Measurements from ENCODE around the gene C6orf132. TPM values are rescaled to one million over a fixed set of nuclear protein-coding genes. Genes with fewer than 3 reads are reported as not detected.
A peak's percentile ranks its signal among the peaks of the same experiment; 100 is the strongest.

The C6orf132 gene
- total and polyA plus RNA-seq, 9 of the 15 experiments (the other 6 are each of a cell fraction or from before 2014, with no cell fraction given): 0.06 to 0.35 (median 0.14) TPM

DNA sequence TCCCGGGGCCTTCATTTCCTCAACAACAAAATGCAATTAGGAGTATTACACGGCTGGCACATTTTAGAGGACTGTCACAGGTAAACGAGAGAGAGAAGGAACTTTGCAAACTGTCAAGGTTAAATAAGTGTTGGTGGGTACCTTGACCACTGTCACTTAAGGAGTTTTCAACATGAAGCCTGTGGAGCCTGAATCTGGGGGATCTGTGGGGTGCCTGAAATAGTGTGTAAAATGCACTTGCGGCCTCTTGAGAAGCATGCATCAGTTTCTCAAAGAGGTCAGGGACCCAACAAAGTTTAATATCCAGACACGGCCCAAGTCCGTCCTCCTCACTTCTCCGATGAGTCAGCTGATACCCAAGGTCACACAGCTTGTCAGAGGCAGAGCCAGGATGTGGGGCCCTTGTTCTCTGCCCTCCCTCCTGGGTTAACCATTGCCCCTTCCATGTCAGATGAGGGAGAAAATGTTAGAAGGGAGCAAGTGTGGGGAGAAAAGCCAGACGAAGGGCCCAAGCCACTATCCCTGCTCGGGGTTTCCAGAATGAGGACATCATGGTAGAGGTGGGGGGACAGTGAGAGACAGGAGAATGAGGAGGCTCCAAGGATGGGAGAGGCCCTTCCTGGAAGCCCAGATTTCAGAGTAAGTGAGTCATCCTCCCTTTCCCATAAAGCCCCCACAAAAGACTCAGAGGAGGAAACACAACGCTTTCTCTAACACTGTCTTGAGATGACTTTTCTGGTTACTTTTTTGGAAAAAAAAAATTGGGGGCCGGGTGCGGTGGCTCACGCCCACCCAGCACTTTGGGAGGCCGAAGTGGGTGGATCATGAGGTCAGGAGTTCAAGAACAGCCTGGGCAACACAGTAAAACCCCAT lies 42.2 kb downstream of the C6orf132 start (continued):
- TF ChIP-seq, protein P1, sequence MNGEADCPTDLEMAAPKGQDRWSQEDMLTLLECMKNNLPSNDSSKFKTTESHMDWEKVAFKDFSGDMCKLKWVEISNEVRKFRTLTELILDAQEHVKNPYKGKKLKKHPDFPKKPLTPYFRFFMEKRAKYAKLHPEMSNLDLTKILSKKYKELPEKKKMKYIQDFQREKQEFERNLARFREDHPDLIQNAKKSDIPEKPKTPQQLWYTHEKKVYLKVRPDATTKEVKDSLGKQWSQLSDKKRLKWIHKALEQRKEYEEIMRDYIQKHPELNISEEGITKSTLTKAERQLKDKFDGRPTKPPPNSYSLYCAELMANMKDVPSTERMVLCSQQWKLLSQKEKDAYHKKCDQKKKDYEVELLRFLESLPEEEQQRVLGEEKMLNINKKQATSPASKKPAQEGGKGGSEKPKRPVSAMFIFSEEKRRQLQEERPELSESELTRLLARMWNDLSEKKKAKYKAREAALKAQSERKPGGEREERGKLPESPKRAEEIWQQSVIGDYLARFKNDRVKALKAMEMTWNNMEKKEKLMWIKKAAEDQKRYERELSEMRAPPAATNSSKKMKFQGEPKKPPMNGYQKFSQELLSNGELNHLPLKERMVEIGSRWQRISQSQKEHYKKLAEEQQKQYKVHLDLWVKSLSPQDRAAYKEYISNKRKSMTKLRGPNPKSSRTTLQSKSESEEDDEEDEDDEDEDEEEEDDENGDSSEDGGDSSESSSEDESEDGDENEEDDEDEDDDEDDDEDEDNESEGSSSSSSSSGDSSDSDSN (IDR thresholded peaks at IDR 0.05; ENCODE audit: borderline replicate concordance in 1 of 2, low read depth in 2 of 2, low read length in 2 of 2): no peak
- TF ChIP-seq SMARCA5 (IDR thresholded peaks at IDR 0.05): no peak
- TF ChIP-seq MAFG (tag; conservative IDR thresholded peaks at IDR 0.05): peak; percentile 55
- TF ChIP-seq, protein P2, sequence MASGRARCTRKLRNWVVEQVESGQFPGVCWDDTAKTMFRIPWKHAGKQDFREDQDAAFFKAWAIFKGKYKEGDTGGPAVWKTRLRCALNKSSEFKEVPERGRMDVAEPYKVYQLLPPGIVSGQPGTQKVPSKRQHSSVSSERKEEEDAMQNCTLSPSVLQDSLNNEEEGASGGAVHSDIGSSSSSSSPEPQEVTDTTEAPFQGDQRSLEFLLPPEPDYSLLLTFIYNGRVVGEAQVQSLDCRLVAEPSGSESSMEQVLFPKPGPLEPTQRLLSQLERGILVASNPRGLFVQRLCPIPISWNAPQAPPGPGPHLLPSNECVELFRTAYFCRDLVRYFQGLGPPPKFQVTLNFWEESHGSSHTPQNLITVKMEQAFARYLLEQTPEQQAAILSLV (tag; IDR thresholded peaks at IDR 0.05): 0 out of 2 replicates have a peak, but pooled peaks have one; percentile 18
- TF ChIP-seq ZNF354B (CRISPR knock-in tag; IDR thresholded peaks at IDR 0.05): no peak
- TF ChIP-seq ZNF408 (CRISPR knock-in tag; IDR thresholded peaks at IDR 0.05; ENCODE audit: low read depth): no peak
- no peak for TF ChIP-seq SRF (CRISPR knock-in tag; IDR thresholded peaks at IDR 0.05)
- TF ChIP-seq PRMT5 (CRISPR knock-in tag; IDR thresholded peaks at IDR 0.05): no peak
- no peak for TF ChIP-seq ZKSCAN1 (IDR thresholded peaks at IDR 0.05; ENCODE audit: low read depth, low read length)
- TF ChIP-seq SRSF3 (IDR thresholded peaks at IDR 0.05; ENCODE audit: insufficient read depth, low read length): no peak
- peak; percentile 79 for TF ChIP-seq NFE2 (IDR thresholded peaks at IDR 0.05; ENCODE audit: low read depth)
- peak; percentile 69 for TF ChIP-seq ZNF316 (IDR thresholded peaks at IDR 0.05)
- TF ChIP-seq ZNF444 (CRISPR knock-in tag; IDR thresholded peaks at IDR 0.05): no peak
- TF ChIP-seq, protein P3, sequence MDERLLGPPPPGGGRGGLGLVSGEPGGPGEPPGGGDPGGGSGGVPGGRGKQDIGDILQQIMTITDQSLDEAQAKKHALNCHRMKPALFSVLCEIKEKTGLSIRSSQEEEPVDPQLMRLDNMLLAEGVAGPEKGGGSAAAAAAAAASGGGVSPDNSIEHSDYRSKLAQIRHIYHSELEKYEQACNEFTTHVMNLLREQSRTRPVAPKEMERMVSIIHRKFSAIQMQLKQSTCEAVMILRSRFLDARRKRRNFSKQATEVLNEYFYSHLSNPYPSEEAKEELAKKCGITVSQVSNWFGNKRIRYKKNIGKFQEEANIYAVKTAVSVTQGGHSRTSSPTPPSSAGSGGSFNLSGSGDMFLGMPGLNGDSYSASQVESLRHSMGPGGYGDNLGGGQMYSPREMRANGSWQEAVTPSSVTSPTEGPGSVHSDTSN (CRISPR knock-in tag; IDR thresholded peaks at IDR 0.05; ENCODE audit: low read depth): no peak
- TF ChIP-seq, protein P3 (tag; conservative IDR thresholded peaks at IDR 0.05; ENCODE audit: low read depth): no peak
- TF ChIP-seq HDAC2 (IDR thresholded peaks at IDR 0.05): peak; percentile 70; the same call in 1 of the 2 replicates
- no peak for TF ChIP-seq ETS2 (tag; IDR thresholded peaks at IDR 0.05; ENCODE audit: borderline replicate concordance, poor library complexity, severe bottlenecking)
- TF ChIP-seq TBL1XR1 (IDR thresholded peaks at IDR 0.05; ENCODE audit: low read length in 2 of 2): no peak
- TF ChIP-seq, protein P4, sequence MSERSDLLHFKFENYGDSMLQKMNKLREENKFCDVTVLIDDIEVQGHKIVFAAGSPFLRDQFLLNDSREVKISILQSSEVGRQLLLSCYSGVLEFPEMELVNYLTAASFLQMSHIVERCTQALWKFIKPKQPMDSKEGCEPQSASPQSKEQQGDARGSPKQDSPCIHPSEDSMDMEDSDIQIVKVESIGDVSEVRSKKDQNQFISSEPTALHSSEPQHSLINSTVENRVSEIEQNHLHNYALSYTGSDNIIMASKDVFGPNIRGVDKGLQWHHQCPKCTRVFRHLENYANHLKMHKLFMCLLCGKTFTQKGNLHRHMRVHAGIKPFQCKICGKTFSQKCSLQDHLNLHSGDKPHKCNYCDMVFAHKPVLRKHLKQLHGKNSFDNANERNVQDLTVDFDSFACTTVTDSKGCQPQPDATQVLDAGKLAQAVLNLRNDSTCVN (CRISPR knock-in tag; IDR thresholded peaks at IDR 0.05): no peak
- TF ChIP-seq ZNF589 (CRISPR knock-in tag; IDR thresholded peaks at IDR 0.05; ENCODE audit: low read depth): peak; percentile 66; the same call in 1 of the 2 replicates
- TF ChIP-seq FUS (optimal IDR thresholded peaks at IDR 0.05; ENCODE audit: low read depth, low read length): no peak
- no peak for TF ChIP-seq GABPA (tag; conservative IDR thresholded peaks at IDR 0.05; ENCODE audit: low read depth)

All from K562 (cell line).